ENCODE results near the gene SPATA46. TPM values are rescaled to one million over a fixed set of nuclear protein-coding genes. Genes with fewer than 3 reads are reported as not detected.

SPATA46 gene
- polyA plus RNA-seq, 1 of the 3 experiments (the other 2 are of a cell fraction), result not detected

DNA sequence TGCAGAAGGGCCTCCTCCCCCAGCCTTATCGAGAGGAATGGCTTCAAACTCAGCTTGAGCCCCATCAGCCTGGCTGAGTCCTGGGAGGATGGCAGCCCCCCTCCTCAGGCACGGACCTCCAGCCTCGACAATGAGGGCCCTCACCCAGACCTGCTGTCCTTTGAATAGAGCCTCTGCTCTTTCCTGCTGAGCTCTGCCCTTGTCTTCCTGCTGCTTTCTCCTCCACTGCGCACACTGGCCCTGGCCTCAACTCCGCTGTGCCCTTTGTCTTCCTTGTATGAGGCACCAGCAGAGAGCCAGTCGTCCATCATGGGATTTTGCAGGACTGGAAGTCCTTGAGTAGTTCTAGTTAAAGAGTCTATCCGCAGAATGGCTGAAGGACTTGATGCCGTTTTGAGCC is 6.9 kb upstream of the SPATA46 start:
- no peak for TF ChIP-seq RFX5 (IDR thresholded peaks at IDR 0.05; ENCODE audit: low read length)
- TF ChIP-seq, protein P1, sequence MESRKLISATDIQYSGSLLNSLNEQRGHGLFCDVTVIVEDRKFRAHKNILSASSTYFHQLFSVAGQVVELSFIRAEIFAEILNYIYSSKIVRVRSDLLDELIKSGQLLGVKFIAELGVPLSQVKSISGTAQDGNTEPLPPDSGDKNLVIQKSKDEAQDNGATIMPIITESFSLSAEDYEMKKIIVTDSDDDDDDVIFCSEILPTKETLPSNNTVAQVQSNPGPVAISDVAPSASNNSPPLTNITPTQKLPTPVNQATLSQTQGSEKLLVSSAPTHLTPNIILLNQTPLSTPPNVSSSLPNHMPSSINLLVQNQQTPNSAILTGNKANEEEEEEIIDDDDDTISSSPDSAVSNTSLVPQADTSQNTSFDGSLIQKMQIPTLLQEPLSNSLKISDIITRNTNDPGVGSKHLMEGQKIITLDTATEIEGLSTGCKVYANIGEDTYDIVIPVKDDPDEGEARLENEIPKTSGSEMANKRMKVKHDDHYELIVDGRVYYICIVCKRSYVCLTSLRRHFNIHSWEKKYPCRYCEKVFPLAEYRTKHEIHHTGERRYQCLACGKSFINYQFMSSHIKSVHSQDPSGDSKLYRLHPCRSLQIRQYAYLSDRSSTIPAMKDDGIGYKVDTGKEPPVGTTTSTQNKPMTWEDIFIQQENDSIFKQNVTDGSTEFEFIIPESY (IDR thresholded peaks at IDR 0.05; ENCODE audit: borderline replicate concordance, low read depth), result no peak
- no peak for TF ChIP-seq ELF1 (IDR thresholded peaks at IDR 0.05)
- no peak for TF ChIP-seq TAF1 (IDR thresholded peaks at IDR 0.05; ENCODE audit: borderline replicate concordance, low read depth, low read length)
- no peak for TF ChIP-seq JUND (IDR thresholded peaks at IDR 0.05)
- TF ChIP-seq GATA2 (CRISPR knock-in tag; IDR thresholded peaks at IDR 0.05), result no peak
- no peak for TF ChIP-seq TEAD4 (IDR thresholded peaks at IDR 0.05; ENCODE audit: borderline replicate concordance, insufficient read depth)
- no peak for TF ChIP-seq FOSL2 (IDR thresholded peaks at IDR 0.05; ENCODE audit: borderline replicate concordance, low read depth)
- TF ChIP-seq, protein P2, sequence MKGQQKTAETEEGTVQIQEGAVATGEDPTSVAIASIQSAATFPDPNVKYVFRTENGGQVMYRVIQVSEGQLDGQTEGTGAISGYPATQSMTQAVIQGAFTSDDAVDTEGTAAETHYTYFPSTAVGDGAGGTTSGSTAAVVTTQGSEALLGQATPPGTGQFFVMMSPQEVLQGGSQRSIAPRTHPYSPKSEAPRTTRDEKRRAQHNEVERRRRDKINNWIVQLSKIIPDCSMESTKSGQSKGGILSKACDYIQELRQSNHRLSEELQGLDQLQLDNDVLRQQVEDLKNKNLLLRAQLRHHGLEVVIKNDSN (IDR thresholded peaks at IDR 0.05; ENCODE audit: borderline replicate concordance, low read depth), result no peak
- TF ChIP-seq, protein P3, sequence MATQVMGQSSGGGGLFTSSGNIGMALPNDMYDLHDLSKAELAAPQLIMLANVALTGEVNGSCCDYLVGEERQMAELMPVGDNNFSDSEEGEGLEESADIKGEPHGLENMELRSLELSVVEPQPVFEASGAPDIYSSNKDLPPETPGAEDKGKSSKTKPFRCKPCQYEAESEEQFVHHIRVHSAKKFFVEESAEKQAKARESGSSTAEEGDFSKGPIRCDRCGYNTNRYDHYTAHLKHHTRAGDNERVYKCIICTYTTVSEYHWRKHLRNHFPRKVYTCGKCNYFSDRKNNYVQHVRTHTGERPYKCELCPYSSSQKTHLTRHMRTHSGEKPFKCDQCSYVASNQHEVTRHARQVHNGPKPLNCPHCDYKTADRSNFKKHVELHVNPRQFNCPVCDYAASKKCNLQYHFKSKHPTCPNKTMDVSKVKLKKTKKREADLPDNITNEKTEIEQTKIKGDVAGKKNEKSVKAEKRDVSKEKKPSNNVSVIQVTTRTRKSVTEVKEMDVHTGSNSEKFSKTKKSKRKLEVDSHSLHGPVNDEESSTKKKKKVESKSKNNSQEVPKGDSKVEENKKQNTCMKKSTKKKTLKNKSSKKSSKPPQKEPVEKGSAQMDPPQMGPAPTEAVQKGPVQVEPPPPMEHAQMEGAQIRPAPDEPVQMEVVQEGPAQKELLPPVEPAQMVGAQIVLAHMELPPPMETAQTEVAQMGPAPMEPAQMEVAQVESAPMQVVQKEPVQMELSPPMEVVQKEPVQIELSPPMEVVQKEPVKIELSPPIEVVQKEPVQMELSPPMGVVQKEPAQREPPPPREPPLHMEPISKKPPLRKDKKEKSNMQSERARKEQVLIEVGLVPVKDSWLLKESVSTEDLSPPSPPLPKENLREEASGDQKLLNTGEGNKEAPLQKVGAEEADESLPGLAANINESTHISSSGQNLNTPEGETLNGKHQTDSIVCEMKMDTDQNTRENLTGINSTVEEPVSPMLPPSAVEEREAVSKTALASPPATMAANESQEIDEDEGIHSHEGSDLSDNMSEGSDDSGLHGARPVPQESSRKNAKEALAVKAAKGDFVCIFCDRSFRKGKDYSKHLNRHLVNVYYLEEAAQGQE (IDR thresholded peaks at IDR 0.05; ENCODE audit: low read depth, low read length), result no peak
- TF ChIP-seq, protein P4, sequence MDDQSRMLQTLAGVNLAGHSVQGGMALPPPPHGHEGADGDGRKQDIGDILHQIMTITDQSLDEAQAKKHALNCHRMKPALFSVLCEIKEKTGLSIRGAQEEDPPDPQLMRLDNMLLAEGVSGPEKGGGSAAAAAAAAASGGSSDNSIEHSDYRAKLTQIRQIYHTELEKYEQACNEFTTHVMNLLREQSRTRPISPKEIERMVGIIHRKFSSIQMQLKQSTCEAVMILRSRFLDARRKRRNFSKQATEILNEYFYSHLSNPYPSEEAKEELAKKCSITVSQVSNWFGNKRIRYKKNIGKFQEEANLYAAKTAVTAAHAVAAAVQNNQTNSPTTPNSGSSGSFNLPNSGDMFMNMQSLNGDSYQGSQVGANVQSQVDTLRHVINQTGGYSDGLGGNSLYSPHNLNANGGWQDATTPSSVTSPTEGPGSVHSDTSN (IDR thresholded peaks at IDR 0.05), result no peak
- TF ChIP-seq, protein P5, sequence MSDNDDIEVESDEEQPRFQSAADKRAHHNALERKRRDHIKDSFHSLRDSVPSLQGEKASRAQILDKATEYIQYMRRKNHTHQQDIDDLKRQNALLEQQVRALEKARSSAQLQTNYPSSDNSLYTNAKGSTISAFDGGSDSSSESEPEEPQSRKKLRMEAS (IDR thresholded peaks at IDR 0.05; ENCODE audit: low read depth), result no peak
- no peak for TF ChIP-seq RCOR1 (IDR thresholded peaks at IDR 0.05; ENCODE audit: low read length)
- TF ChIP-seq EZH2phosphoT487 (IDR thresholded peaks at IDR 0.05; ENCODE audit: borderline replicate concordance, low read depth), result no peak
- H3K36me3 ChIP-seq (replicated peaks in 1 of 2; ENCODE audit: control insufficient read depth in 1 of 2, insufficient read depth in 2 of 2, low read length in 1 of 2), result no peaks in the 10 kb centered on the region
- no peak overlapping the region for H3K9ac ChIP-seq
- peak; percentile 8 for DNase-seq
- no peak overlapping the region for H3K27ac ChIP-seq (ENCODE audit: low read depth in 2 of 2, low read length in 1 of 2)
- 78% methylated on average over 7 of the region's 8 CpGs for WGBS (ENCODE audit: low lambda C conversion rate)
- H3F3A ChIP-seq (replicated peaks; ENCODE audit: insufficient read depth), result no peaks in the 10 kb centered on the region
- CTCF ChIA-PET, result interaction anchor here (0.5 to 2.3 kb wide), 4 partner anchors 8 to 327 kb away, joined by 3 to 12 read pairs (median 4); no protein-coding TSS in a partner anchor
- H3K27me3 ChIP-seq (ENCODE audit: insufficient read depth), result peaks cover 5% of the 10 kb centered on the region; the same call in 1 of the 2 replicates
- POLR2A ChIA-PET, result no interaction called here
- no peaks in the 10 kb centered on the region for H3K9me3 ChIP-seq
- no peak overlapping the region for H2AFZ ChIP-seq (ENCODE audit: low read depth)
- H3K4me2 ChIP-seq, result no peak overlapping the region
- H3K4me1 ChIP-seq (ENCODE audit: control insufficient read depth in 1 of 2, insufficient read depth in 2 of 2, low read depth in 1 of 2, low read length in 1 of 2), result no peaks in the 10 kb centered on the region; a peak in 1 of 4 replicates
- H3K4me3 ChIP-seq (ENCODE audit: low read depth in 2 of 2, low read length in 1 of 2), result no peak overlapping the region
- no peaks in the 10 kb centered on the region for H4K20me1 ChIP-seq (ENCODE audit: insufficient read depth)
- no peaks in the 10 kb centered on the region for H3K9me2 ChIP-seq
- no peaks in the 10 kb centered on the region for H3K79me2 ChIP-seq (ENCODE audit: insufficient read depth)
